ENCODE results near the gene MCHR1. TPM values are rescaled to one million over a fixed set of nuclear protein-coding genes. Genes with fewer than 3 reads are reported as not detected.
"Not testable (repeated sequence)": the region's sequence is repeated elsewhere in the genome, so short reads cannot be mapped to it uniquely, and the experiment has no call there.

Gene MCHR1
- total RNA-seq, 2 experiments from 2014 or later, result not detected

- H3K36me3 Mint-ChIP-seq (ENCODE audit: low read depth), result no peaks in the 10 kb centered on the region
- H3K9me3 Mint-ChIP-seq, result no peaks in the 10 kb centered on the region
- H3K27me3 Mint-ChIP-seq, result no peaks in the 10 kb centered on the region
- no peak overlapping the region for H3K27ac Mint-ChIP-seq
- no peak overlapping the region for H3K4me3 Mint-ChIP-seq
- CTCF ChIA-PET, result interaction anchor here (0.5 to 1.5 kb wide), 4 partner anchors 8 to 54 kb away, joined by 3 to 4 read pairs (median 3); no protein-coding TSS in a partner anchor
- POLR2A ChIA-PET, result no interaction called here
- peaks cover 10% of the 10 kb centered on the region for H3K4me1 Mint-ChIP-seq
- DNase-seq, result no peak
These were observed 26.8 kb downstream of the MCHR1 start for GRCh38 chr22:40705918-40706682.

GRCh38 chr22:40707154-40707553 is 27.9 kb downstream of the MCHR1 start:
- H3K27ac Mint-ChIP-seq, result no peak overlapping the region
- H3K36me3 Mint-ChIP-seq (ENCODE audit: low read depth), result no peaks in the 10 kb centered on the region
- H3K27me3 Mint-ChIP-seq, result no peaks in the 10 kb centered on the region
- CTCF ChIA-PET, result interaction anchor here (1.3 kb wide), 1 partner anchor 24 kb away, joined by 3 read pairs; no protein-coding TSS in a partner anchor
- H3K4me1 Mint-ChIP-seq, result peaks cover 10% of the 10 kb centered on the region
- DNase-seq, result no peak
- H3K4me3 Mint-ChIP-seq, result no peak overlapping the region
- H3K9me3 Mint-ChIP-seq, result no peaks in the 10 kb centered on the region
- POLR2A ChIA-PET, result no interaction called here

- DNase-seq, result no peak
- Mint-ChIP-seq H3K27me3 (no peaks in the 10 kb centered on the region), H3K9me3 (no peaks in the 10 kb centered on the region), H3K4me1 (peaks cover 7% of the 10 kb centered on the region), H3K4me3 (no peak overlapping the region), H3K36me3 (ENCODE audit: low read depth) (no peaks in the 10 kb centered on the region), H3K27ac (no peak overlapping the region)
- ChIA-PET POLR2A (no interaction called here), CTCF (interaction anchor here (1.4 kb wide), 1 partner anchor 12 kb away, joined by 3 read pairs; no protein-coding TSS in a partner anchor)
These were observed 28.9 kb downstream of the MCHR1 start for GRCh38 chr22:40708177-40708576.

- H3K4me1 Mint-ChIP-seq, result peaks cover 12% of the 10 kb centered on the region
- DNase-seq, result no peak
- no peak overlapping the region for H3K27ac Mint-ChIP-seq
- no peaks in the 10 kb centered on the region for H3K9me3 Mint-ChIP-seq
- no peak overlapping the region for H3K4me3 Mint-ChIP-seq
- no peaks in the 10 kb centered on the region for H3K36me3 Mint-ChIP-seq (ENCODE audit: low read depth)
- H3K27me3 Mint-ChIP-seq, result peaks cover 6% of the 10 kb centered on the region
- CTCF ChIA-PET, result interaction anchor here (1.4 to 2.8 kb wide), 4 partner anchors 9 to 27 kb away, joined by 3 to 19 read pairs (median 5); no protein-coding TSS in a partner anchor
- POLR2A ChIA-PET, result no interaction called here
These were observed 30.6 kb downstream of the MCHR1 start for GRCh38 chr22:40709752-40710413.

- no peak overlapping the region for H3K27ac Mint-ChIP-seq
- POLR2A ChIA-PET, result no interaction called here
- H3K9me3 Mint-ChIP-seq, result no peaks in the 10 kb centered on the region
- DNase-seq, result no peak
- CTCF ChIA-PET, result interaction anchor here (0.7 to 1.9 kb wide), 8 partner anchors 12 to 334 kb away, joined by 3 to 7 read pairs (median 4); no protein-coding TSS in a partner anchor
- H3K4me1 Mint-ChIP-seq, result peaks cover 14% of the 10 kb centered on the region
- H3K4me3 Mint-ChIP-seq, result no peak overlapping the region
- H3K36me3 Mint-ChIP-seq (ENCODE audit: low read depth), result no peaks in the 10 kb centered on the region
- peaks cover 12% of the 10 kb centered on the region for H3K27me3 Mint-ChIP-seq
These were observed 33.0 kb downstream of the MCHR1 start for GRCh38 chr22:40712311-40712710.

- Mint-ChIP-seq H3K36me3 (ENCODE audit: low read depth) (no peaks in the 10 kb centered on the region), H3K9me3 (no peaks in the 10 kb centered on the region), H3K27ac (peak overlapping the region; percentile 64), H3K4me3 (no peak overlapping the region), H3K4me1 (peaks cover 20% of the 10 kb centered on the region), H3K27me3 (peaks cover 12% of the 10 kb centered on the region)
- POLR2A ChIA-PET, result no interaction called here
- CTCF ChIA-PET, result interaction anchor here (0.6 to 1.6 kb wide), 10 partner anchors 10 to 90 kb away, joined by 3 to 6 read pairs (median 3); no protein-coding TSS in a partner anchor
- no peak for DNase-seq
These were observed 35.4 kb downstream of the MCHR1 start for GRCh38 chr22:40714499-40715337.

GRCh38 chr22:40716116-40716515 is 36.8 kb downstream of the MCHR1 start:
- H3K4me3 Mint-ChIP-seq, result no peak overlapping the region
- H3K27ac Mint-ChIP-seq, result peak overlapping the region; percentile 1
- no peak for DNase-seq
- CTCF ChIA-PET, result interaction anchor here (0.6 to 2.2 kb wide), 5 partner anchors 12 to 1076 kb away, joined by 3 to 5 read pairs (median 4); no protein-coding TSS in a partner anchor
- no peaks in the 10 kb centered on the region for H3K36me3 Mint-ChIP-seq (ENCODE audit: low read depth)
- H3K9me3 Mint-ChIP-seq, result no peaks in the 10 kb centered on the region
- POLR2A ChIA-PET, result interaction anchor here (0.6 kb wide), 1 partner anchor 23 kb away, joined by 4 read pairs; no protein-coding TSS in a partner anchor
- peaks cover 12% of the 10 kb centered on the region for H3K27me3 Mint-ChIP-seq
- H3K4me1 Mint-ChIP-seq, result peaks cover 26% of the 10 kb centered on the region

GRCh38 chr22:40717657-40718056 is 38.4 kb downstream of the MCHR1 start:
- H3K36me3 Mint-ChIP-seq (ENCODE audit: low read depth); H3K9me3 Mint-ChIP-seq; H3K27ac Mint-ChIP-seq; DNase-seq; H3K4me3 Mint-ChIP-seq: not testable (repeated sequence)
- Mint-ChIP-seq H3K4me1 (peaks cover 22% of the 10 kb centered on the region), H3K27me3 (peaks cover 12% of the 10 kb centered on the region)
- ChIA-PET CTCF (interaction anchor here (1.0 to 2.2 kb wide), 4 partner anchors 9 to 193 kb away, joined by 3 to 10 read pairs (median 4); no protein-coding TSS in a partner anchor), POLR2A (interaction anchor here (0.6 kb wide), 1 partner anchor 133 kb away, joined by 6 read pairs; no protein-coding TSS in a partner anchor)

- H3K36me3 Mint-ChIP-seq (ENCODE audit: low read depth), result no peaks in the 10 kb centered on the region
- POLR2A ChIA-PET, result no interaction called here
These were observed 39.2 kb downstream of the MCHR1 start for GRCh38 chr22:40718250-40719204.

GRCh38 chr22:40719599-40719998 is 40.3 kb downstream of the MCHR1 start:
- ChIA-PET CTCF (interaction anchor here (1.0 kb wide), 1 partner anchor 11 kb away, joined by 3 read pairs; no protein-coding TSS in a partner anchor), POLR2A (no interaction called here)
- H3K27ac Mint-ChIP-seq, result no peak overlapping the region
- H3K27me3 Mint-ChIP-seq, result peaks cover 9% of the 10 kb centered on the region
- H3K4me1 Mint-ChIP-seq, result peaks cover 20% of the 10 kb centered on the region
- H3K4me3 Mint-ChIP-seq, result no peak overlapping the region
- no peak for DNase-seq
- no peaks in the 10 kb centered on the region for H3K9me3 Mint-ChIP-seq
- no peaks in the 10 kb centered on the region for H3K36me3 Mint-ChIP-seq (ENCODE audit: low read depth)

More at GRCh38 chr22:40718250-40719204, 39.2 kb downstream of the MCHR1 start:
- DNase-seq, result no peak
- CTCF ChIA-PET, result interaction anchor here (0.6 to 1.8 kb wide), 7 partner anchors 8 to 1158 kb away, joined by 3 to 10 read pairs (median 4); no protein-coding TSS in a partner anchor
- peaks cover 12% of the 10 kb centered on the region for H3K27me3 Mint-ChIP-seq
- no peak overlapping the region for H3K27ac Mint-ChIP-seq
- H3K9me3 Mint-ChIP-seq, result no peaks in the 10 kb centered on the region
- peaks cover 22% of the 10 kb centered on the region for H3K4me1 Mint-ChIP-seq
- no peak overlapping the region for H3K4me3 Mint-ChIP-seq

GRCh38 chr22:40720156-40720537 is 40.9 kb downstream of the MCHR1 start:
- H3K4me1 Mint-ChIP-seq, result peaks cover 17% of the 10 kb centered on the region
- H3K36me3 Mint-ChIP-seq (ENCODE audit: low read depth); H3K9me3 Mint-ChIP-seq; H3K27me3 Mint-ChIP-seq; H3K27ac Mint-ChIP-seq; POLR2A ChIA-PET; H3K4me3 Mint-ChIP-seq; DNase-seq: not testable (repeated sequence)
- CTCF ChIA-PET, result interaction anchor here (1.0 kb wide), 1 partner anchor 12 kb away, joined by 3 read pairs; no protein-coding TSS in a partner anchor
